NT2/D1 (cell line): Measurements from ENCODE around the gene PRC1.

Source experiments
- SUZ12 ChIP-seq: IDR thresholded peaks from 2 replicates; pipeline ENCODE4 v1.6.1; 2011; ENCODE audit not compliant: insufficient read length, insufficient read depth; ENCODE audit errors: extremely low read depth
- YY1 ChIP-seq: IDR thresholded peaks from 2 replicates; pipeline ENCODE4 v1.6.1; 2011; ENCODE audit not compliant: insufficient read length, insufficient read depth
- ZNF274 ChIP-seq: IDR thresholded peaks from 2 replicates; pipeline ENCODE4 v1.6.1; 2011; ENCODE audit warnings: mild to moderate bottlenecking, low read depth, low read length

- no peak for TF ChIP-seq ZNF274
- no peak for TF ChIP-seq YY1
- no peak for TF ChIP-seq SUZ12
These were observed 43.7 kb downstream of the PRC1 start for GRCh38 chr15:90950676-90951075.
